NCI-H460 (cell line): ENCODE measurements around the gene VMAC. TPM values are rescaled to one million over a fixed set of nuclear protein-coding genes. Genes with fewer than 3 reads are reported as not detected.
"Not testable (repeated sequence)": the region's sequence is repeated elsewhere in the genome, so short reads cannot be mapped to it uniquely, and the experiment has no call there.

Experiments
- DNase-seq: peaks from one replicate; pipeline ENCODE4 v3.0.0-alpha.2; 2016; ENCODE audit warnings: low read depth; ENCODE audit errors: extremely low read depth
- polyA plus RNA-seq: library from polyadenylated mRNA; depleted of rRNA; stranded (reverse); fragments of >200 nt; gene quantifications from 2 replicates; pipeline ENCODE4 v1.2.3, GENCODE V29; 2014; cell fraction: nucleus; rRNA removed
- total RNA-seq: library from RNA; depleted of rRNA; stranded (reverse); fragments of >200 nt; shearing (Covaris generic); gene quantifications from 2 replicates; pipeline ENCODE4 v1.2.3, GENCODE V29; 2014; rRNA removed

Gene VMAC, protein sequence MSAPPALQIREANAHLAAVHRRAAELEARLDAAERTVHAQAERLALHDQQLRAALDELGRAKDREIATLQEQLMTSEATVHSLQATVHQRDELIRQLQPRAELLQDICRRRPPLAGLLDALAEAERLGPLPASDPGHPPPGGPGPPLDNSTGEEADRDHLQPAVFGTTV
- total RNA-seq, result 2.7 and 3.7 TPM in 2 replicates
- polyA plus RNA-seq, result 6.2 and 6.6 TPM in 2 replicates

- DNase-seq, result peak; percentile 100
Measured at GRCh38 chr19:5904352-5905113, at the start of gene VMAC. Gene VMAC, plus strand, starts transcription at chr19:5904872. Its CDS starts 19 bp downstream, at chr19:5904891.

DNA sequence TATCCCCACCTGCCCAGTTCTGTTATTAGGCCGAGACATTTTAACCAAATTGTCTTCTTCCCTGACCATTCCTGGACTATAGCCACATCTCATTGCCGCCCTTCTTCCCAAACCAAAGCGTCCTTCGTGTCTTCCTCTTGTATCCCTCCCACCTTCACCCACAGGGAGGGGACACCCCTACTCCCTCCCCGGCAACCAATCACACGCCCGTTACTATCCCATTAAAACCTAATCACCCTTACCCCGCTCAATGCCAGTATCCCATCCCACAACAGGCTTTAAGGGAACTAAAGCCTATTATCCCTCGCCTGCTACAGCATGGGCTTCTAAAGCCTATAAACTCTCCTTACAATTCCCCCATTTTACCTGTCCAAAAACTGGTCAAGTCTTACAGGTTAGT, 49.5 kb upstream of the VMAC start:
- DNase-seq, result not testable (repeated sequence)

DNA sequence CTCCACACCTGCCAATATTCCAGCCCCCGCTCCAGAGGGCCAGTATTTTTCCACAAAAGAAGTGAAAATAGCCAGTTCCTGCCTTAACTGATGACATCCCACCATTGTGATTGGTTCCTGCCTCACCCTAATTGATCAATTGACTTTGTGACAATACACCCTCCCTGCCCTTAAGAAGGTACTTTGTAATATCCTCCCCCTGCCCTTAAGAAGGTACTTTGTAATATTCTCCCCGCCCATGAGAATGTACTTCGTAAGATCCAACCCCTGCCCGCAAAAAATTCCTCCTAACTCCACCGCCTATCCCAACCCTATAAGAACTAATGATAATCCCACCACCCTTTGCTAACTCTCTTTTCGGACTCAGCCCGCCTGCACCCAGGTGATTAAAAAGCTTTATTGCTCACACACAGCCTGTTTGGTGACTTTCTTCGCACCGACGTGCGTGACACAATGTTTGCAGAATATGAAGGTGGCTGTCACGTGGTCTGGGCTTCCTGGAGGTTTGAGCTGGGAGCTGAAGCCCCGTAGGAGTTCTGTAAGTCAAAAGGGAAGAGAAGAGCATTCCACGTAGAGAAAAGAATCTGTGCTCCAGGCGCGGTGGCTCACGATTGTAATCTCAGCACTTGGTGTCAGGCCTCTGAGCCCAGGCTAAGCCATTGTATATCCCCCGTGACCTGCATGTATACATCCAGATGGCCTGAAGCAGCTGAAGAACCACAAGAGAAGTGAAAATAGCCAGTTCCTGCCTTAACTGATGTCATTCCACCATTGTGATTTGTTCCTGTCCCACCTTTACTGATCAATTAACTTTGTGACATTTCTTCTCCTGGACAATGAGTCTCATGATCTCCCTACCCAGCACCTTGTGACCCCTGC, 47.2 kb upstream of the VMAC start:
- no peak for DNase-seq

- no peak for DNase-seq
Measured at GRCh38 chr19:5863030-5863665, 41.5 kb upstream of the VMAC start.

GRCh38 chr19:5864013-5864720, 40.5 kb upstream of the VMAC start:
- no peak for DNase-seq

- no peak for DNase-seq
Measured at GRCh38 chr19:5864725-5865486, 39.8 kb upstream of the VMAC start.

- DNase-seq, result no peak
Measured at GRCh38 chr19:5865772-5866171, 38.9 kb upstream of the VMAC start.

- DNase-seq, result no peak
Measured at GRCh38 chr19:5867201-5868136, 37.2 kb upstream of the VMAC start.

DNA sequence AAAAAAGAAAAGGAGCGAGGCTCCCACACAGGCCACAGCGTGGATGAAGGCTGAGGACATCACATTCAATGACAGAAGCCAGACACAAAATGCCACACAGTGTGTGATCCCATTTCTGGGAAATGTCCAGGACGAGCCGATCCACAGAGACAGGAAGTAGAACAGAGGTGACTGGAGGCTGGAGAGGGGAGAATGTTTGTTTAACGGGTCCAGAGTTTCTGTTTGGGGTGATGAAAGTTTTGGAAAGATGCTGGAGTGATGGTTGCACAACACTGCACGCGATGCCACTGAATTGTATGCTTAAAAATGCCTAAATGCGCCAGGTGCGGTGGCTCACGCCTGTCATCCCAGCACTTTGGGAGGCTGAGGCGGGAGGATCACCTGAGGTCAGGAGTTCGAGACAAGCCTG, 33.7 kb upstream of the VMAC start:
- no peak for DNase-seq

- no peak for DNase-seq
Measured at GRCh38 chr19:5873617-5874199, 31.0 kb upstream of the VMAC start.

DNA sequence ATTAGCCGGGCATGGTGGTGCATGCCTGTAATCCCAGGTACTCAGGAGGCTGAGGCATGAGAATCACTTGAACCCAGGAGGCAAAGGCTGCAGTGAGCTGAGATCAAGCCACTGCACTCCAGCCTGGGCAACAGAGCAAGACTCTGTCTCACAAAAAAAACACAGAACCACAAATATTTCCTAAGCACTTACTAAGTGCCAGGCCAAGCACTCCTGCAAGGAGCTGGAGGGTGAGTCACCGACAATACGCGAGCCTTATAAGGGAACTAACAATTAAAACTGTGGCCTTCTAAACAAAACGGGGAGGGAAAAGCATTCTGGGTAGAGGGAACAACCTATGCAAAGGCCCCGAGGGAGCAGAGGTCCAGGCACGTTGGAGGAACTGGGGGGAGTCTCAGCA, 30.2 kb upstream of the VMAC start:
- not testable (repeated sequence) for DNase-seq

DNA sequence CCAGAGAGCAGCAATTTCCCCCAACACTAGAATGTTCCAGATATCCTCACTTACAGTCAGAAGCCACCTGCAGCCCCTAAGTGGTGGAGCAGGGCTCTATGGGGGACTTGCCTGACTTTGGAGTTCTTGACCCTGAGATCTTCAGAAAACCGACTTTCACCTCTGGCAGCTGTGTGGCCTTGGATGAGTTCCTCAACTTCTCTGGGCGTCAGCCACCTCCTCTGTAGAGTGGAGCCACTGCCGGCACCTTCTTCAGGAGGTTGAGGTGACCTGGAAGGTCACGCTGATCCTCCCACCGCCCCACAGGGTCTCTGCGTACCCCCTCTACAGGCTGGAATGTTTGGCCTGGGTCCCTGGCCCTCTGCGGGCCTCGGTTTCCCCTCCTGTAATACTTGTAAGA, 27.2 kb upstream of the VMAC start:
- DNase-seq, result no peak

GRCh38 chr19:5877882-5878281, 26.8 kb upstream of the VMAC start:
- DNase-seq, result no peak

DNA sequence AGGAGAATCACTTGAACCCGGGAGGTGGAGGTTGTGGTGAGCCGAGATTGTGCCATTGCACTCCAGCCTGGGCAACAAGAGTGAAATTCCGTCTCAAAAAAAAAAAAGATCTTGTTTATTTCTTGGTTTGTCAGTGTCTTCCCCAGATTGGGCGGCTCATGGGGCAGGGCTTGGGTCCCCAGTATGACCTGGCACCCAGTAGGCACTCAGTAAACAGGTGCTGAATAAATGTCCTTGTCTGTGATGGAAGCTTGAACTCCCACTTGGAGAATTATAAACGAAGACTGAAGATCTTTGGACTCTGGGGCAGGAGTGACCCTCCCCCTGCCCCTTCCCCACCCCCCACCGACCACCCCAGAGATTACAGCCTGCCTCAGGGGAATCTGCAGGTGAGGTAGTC, 24.5 kb upstream of the VMAC start:
- DNase-seq, result no peak

DNA sequence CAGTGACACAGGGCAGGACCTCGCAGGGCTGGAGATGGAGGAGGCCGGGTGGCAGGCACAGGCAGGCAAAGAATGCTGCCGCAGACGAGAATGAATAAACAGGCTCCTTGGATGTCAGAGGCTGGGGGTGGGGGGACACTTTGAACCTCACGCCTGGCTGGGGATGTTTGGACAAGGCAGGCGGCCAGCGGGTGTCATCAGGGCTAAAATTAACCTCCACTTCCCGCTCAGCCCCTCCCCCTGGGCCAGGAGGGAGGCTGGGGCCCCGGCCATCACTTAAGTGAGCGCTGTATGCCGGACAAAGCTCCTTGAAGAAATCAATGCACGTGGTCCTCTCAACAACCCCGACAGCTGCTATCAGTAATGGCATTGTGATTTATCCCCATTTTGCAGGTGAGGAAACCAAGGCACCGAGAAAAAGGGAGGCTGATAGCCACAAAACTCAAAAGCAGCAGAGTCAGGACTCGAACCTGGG, 24.0 kb upstream of the VMAC start:
- DNase-seq, result no peak

- DNase-seq, result no peak
Measured at GRCh38 chr19:5881543-5882299, 23.0 kb upstream of the VMAC start.

GRCh38 chr19:5882421-5882968, 22.2 kb upstream of the VMAC start:
- no peak for DNase-seq
